Activated CD4-positive, alpha-beta T cell treated with anti-CD3 and anti-CD28 coated beads, Interleukin-2, amount 10 ng/mL, durations not matched to agents 24 days and 14 days (primary cell): ENCODE data around the gene CCDC88C. TPM values are rescaled to one million over a fixed set of nuclear protein-coding genes. Genes with fewer than 3 reads are reported as not detected.

ENCODE experiments used
- DNase-seq: peaks from one replicate; pipeline ENCODE4 v3.0.0; 2022
- H3K27ac Mint-ChIP-seq: one replicate; pipeline ENCODE4 v1.8.0; 2022; ENCODE audit warnings: mild to moderate bottlenecking, mixed read lengths
- H3K27me3 Mint-ChIP-seq: one replicate; pipeline ENCODE4 v1.8.0; 2022; ENCODE audit warnings: mixed read lengths
- H3K36me3 Mint-ChIP-seq: one replicate; pipeline ENCODE4 v1.8.0; 2022; ENCODE audit warnings: low read depth, mild to moderate bottlenecking, mixed read lengths
- H3K4me1 Mint-ChIP-seq: one replicate; pipeline ENCODE4 v1.8.0; 2021; ENCODE audit warnings: mixed read lengths
- H3K4me3 Mint-ChIP-seq: one replicate; pipeline ENCODE4 v1.8.0; 2022; ENCODE audit warnings: mild to moderate bottlenecking, moderate library complexity, mixed read lengths
- H3K9me3 Mint-ChIP-seq: one replicate; pipeline ENCODE4 v1.8.0; 2021; ENCODE audit warnings: mixed read lengths
- intact Hi-C: fragments of 100-400 bp; cut with micrococcal nuclease; formaldehyde crosslinking; loops from one replicate; pipeline ENCODE4 v1.15.1; 2023
- total RNA-seq: library from RNA; stranded (reverse); gene quantifications from 2 replicates; pipeline ENCODE4 v1.2.3, GENCODE V29; 2022

The CCDC88C gene
- total RNA-seq, 1 donor from 2014 or later = 89.9 TPM

- H3K27ac Mint-ChIP-seq = peak overlapping the region; percentile 92
- intact Hi-C loops = loop anchor here (2.0 to 5.0 kb wide), 2 partner anchors 57 to 113 kb away; partner anchors contain the start of gene CCDC88C
- H3K36me3 Mint-ChIP-seq = peaks cover 85% of the 10 kb centered on the region
- peaks cover 52% of the 10 kb centered on the region for H3K4me1 Mint-ChIP-seq
- no peaks in the 10 kb centered on the region for H3K9me3 Mint-ChIP-seq
- H3K4me3 Mint-ChIP-seq = no peak overlapping the region
- no peak for DNase-seq
- no peaks in the 10 kb centered on the region for H3K27me3 Mint-ChIP-seq
These were observed 113.7 kb downstream of the CCDC88C start for GRCh38 chr14:91303924-91304229.

DNA sequence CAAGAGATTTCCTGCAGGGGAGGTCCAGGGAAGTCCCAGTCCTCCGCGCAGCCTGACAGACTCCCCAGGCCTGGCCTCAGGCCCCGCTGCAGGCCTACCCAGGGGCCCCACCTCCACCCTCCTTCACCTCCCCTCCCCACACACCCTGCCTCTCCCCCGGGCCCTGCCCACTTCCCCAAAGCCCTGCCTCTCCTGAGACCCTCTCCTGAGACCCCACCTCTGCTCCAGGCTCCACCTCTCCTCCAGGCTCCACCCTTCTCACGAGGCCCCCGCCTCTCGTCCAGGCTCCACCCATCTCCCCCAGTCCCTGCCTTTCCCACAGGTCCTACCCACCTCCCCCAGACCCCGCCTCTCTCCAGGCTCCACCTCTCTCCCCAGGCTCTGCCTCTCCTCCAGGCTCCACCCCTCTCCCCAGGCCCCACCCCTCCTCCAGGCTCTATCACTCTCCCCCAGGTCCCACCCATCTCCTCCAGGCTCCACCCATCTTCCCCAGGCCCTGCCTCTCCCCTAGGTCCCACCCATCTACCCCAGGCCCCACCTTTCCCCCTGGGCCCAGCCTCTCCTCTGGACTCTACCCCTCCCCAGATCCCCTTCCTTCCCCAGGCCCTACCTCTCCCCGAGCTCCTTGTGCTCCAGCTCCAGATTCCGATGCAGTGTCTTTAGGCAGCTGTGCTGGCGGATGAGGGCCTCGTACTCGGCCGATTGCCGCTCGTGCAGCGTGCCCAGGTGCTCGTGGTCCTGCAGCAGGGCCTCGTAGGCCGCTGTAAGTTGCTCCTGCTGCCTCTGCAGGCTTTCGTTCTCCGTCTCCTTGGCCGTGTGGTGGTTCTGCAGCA lies 114.3 kb downstream of the CCDC88C start:
- peaks cover 52% of the 10 kb centered on the region for H3K4me1 Mint-ChIP-seq
- peak overlapping the region; percentile 92 for H3K27ac Mint-ChIP-seq
- peaks cover 85% of the 10 kb centered on the region for H3K36me3 Mint-ChIP-seq
- DNase-seq = peak; percentile 86
- no peaks in the 10 kb centered on the region for H3K9me3 Mint-ChIP-seq
- no peaks in the 10 kb centered on the region for H3K27me3 Mint-ChIP-seq
- intact Hi-C loops = loop anchor here (2.0 to 5.0 kb wide), 2 partner anchors 57 to 114 kb away; partner anchors contain the start of gene CCDC88C
- peak overlapping the region; percentile 54 for H3K4me3 Mint-ChIP-seq

GRCh38 chr14:91302391-91302790 lies 115.2 kb downstream of the CCDC88C start:
- H3K9me3 Mint-ChIP-seq = no peaks in the 10 kb centered on the region
- H3K27me3 Mint-ChIP-seq = no peaks in the 10 kb centered on the region
- H3K4me1 Mint-ChIP-seq = peaks cover 52% of the 10 kb centered on the region
- H3K27ac Mint-ChIP-seq = peak overlapping the region; percentile 92
- no peak for DNase-seq
- H3K4me3 Mint-ChIP-seq = peak overlapping the region; percentile 54
- peaks cover 82% of the 10 kb centered on the region for H3K36me3 Mint-ChIP-seq
- intact Hi-C loops = loop anchor here (1.0 to 5.0 kb wide), 5 partner anchors 13 to 115 kb away; partner anchors contain the start of gene CCDC88C

DNA sequence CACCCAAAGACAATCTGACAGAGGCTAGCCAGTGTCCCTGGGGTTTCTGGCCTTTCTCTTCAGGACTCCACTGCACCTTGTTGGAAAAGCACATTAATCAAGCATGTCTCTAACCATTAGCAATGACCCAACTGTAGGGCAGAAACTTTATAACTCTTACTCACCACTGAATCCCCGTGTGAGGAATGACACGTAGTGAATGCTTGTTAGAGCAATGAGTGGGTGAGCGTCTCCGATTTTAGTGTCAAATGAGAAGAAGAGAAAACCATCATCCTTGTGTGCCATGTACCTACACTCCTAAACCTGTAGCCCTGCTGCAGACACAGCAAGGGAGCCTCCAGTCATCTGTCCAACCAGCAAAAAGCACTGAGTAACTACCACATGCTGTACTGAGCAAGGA lies 116.7 kb downstream of the CCDC88C start:
- H3K27me3 Mint-ChIP-seq = no peaks in the 10 kb centered on the region
- DNase-seq = no peak
- H3K36me3 Mint-ChIP-seq = peaks cover 82% of the 10 kb centered on the region
- no peak overlapping the region for H3K4me3 Mint-ChIP-seq
- intact Hi-C loops = loop anchor here (5.0 kb wide), 1 partner anchor 116 kb away; the partner anchor contains the start of gene CCDC88C
- H3K9me3 Mint-ChIP-seq = no peaks in the 10 kb centered on the region
- H3K27ac Mint-ChIP-seq = peak overlapping the region; percentile 92
- H3K4me1 Mint-ChIP-seq = peaks cover 47% of the 10 kb centered on the region

DNA sequence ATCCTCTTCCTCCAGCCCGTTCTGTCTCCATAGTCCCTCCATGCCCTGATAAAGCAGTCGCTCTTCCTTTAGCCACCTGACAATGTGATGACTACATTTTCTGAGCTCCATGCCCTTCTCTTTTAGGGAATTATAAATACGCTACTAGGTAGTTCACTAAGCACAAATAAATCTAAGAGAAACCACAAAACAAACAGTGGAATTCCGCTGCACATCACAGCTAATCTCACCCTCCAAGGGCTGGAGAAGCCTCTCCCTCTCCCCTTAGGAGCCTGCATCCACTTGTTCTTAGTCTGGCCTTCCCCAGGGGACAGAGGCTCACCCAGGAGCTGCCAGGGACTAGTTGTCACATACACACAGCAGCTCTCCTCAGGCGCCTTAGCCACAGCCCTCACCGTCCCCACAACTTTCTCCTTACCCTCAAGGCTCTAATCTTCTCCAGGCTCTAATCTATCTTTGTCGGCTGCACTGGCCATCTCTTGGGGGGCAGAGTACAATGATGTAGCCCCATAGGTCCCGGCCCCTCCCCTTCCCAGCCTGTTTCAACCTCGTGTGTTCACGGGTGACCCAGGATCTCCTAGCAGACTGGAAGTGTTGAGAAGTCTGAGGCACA lies 117.2 kb downstream of the CCDC88C start:
- intact Hi-C loops = loop anchor here (5.0 kb wide), 1 partner anchor 117 kb away; the partner anchor contains the start of gene CCDC88C
- peak overlapping the region; percentile 92 for H3K27ac Mint-ChIP-seq
- peaks cover 80% of the 10 kb centered on the region for H3K36me3 Mint-ChIP-seq
- no peak for DNase-seq
- H3K4me3 Mint-ChIP-seq = no peak overlapping the region
- no peaks in the 10 kb centered on the region for H3K27me3 Mint-ChIP-seq
- no peaks in the 10 kb centered on the region for H3K9me3 Mint-ChIP-seq
- peaks cover 42% of the 10 kb centered on the region for H3K4me1 Mint-ChIP-seq

DNA sequence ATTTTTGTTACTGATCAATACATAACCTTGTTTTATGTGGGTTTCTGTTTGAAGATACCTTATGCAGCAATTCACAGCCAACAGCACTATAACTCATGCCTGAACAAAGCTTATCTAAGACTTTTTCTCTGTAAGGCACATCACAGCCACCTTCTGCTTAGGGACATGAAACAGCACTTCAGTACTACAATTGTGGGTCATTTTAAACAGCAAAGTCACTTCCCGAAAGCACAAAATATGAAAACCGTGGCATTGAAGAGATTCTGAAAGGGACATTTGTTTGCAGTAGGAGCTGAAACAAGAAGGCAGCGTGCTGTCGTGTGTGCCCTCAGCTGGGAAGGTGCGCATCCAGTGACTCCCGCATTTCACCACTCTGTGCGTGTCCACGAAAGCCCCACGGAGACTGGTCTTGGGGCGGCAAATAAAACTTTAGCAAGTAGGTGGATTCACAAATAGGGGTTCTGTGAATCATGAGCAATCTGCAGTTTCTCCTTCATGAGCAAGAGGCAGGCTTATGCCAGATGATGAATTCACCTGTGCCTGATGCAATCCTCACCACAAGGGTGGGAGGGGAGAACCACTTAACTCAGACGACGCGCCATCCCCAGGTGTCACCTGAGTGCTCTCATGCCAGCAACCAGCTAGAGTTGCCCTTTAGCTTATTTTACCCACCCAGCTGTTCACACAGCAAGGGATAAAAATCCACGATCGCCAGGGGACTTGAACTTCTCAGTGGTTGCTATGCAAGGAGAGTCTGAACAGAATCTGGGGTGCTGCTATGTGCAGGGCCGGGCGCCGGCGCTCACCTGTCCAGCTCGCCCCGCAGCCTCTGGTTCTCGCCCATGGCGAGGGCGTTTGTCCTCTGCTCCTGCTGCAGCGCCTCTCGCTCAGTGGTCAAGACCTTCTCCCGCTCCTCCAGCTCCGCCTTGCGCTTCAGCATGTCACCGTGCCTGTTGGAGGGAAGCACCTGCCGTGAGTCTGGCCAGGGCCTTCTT lies 118.2 kb downstream of the CCDC88C start:
- H3K4me3 Mint-ChIP-seq = no peak overlapping the region
- no peaks in the 10 kb centered on the region for H3K27me3 Mint-ChIP-seq
- H3K36me3 Mint-ChIP-seq = peaks cover 75% of the 10 kb centered on the region

GRCh38 chr14:91298576-91298975 lies 119.0 kb downstream of the CCDC88C start:
- Mint-ChIP-seq H3K4me1 (peaks cover 37% of the 10 kb centered on the region), H3K36me3 (peaks cover 78% of the 10 kb centered on the region), H3K4me3 (no peak overlapping the region), H3K27ac (peak overlapping the region; percentile 18), H3K9me3 (no peaks in the 10 kb centered on the region), H3K27me3 (no peaks in the 10 kb centered on the region)
- intact Hi-C loops = no loop called here
- no peak for DNase-seq

More for the DNA sequence above, 118.2 kb downstream of the CCDC88C start:
- peaks cover 40% of the 10 kb centered on the region for H3K4me1 Mint-ChIP-seq
- intact Hi-C loops = loop anchor here (5.0 kb wide), 1 partner anchor 118 kb away; the partner anchor contains the start of gene CCDC88C
- DNase-seq = no peak
- H3K27ac Mint-ChIP-seq = peak overlapping the region; percentile 74
- H3K9me3 Mint-ChIP-seq = no peaks in the 10 kb centered on the region

GRCh38 chr14:91297081-91297711 lies 120.4 kb downstream of the CCDC88C start:
- H3K4me3 Mint-ChIP-seq = no peak overlapping the region
- no peak for DNase-seq
- H3K27ac Mint-ChIP-seq = no peak overlapping the region
- peaks cover 29% of the 10 kb centered on the region for H3K4me1 Mint-ChIP-seq
- H3K9me3 Mint-ChIP-seq = no peaks in the 10 kb centered on the region
- peaks cover 80% of the 10 kb centered on the region for H3K36me3 Mint-ChIP-seq
- H3K27me3 Mint-ChIP-seq = no peaks in the 10 kb centered on the region
- intact Hi-C loops = no loop called here

GRCh38 chr14:91295851-91296796 lies 121.5 kb downstream of the CCDC88C start:
- no peaks in the 10 kb centered on the region for H3K9me3 Mint-ChIP-seq
- no peaks in the 10 kb centered on the region for H3K27me3 Mint-ChIP-seq
- no peak for DNase-seq
- peaks cover 20% of the 10 kb centered on the region for H3K4me1 Mint-ChIP-seq
- H3K36me3 Mint-ChIP-seq = peaks cover 78% of the 10 kb centered on the region
- peak overlapping the region; percentile 56 for H3K27ac Mint-ChIP-seq
- no peak overlapping the region for H3K4me3 Mint-ChIP-seq
- intact Hi-C loops = no loop called here

- Mint-ChIP-seq H3K27ac (peak overlapping the region; percentile 34), H3K36me3 (peaks cover 76% of the 10 kb centered on the region), H3K9me3 (no peaks in the 10 kb centered on the region), H3K4me1 (peaks cover 12% of the 10 kb centered on the region), H3K27me3 (no peaks in the 10 kb centered on the region), H3K4me3 (no peak overlapping the region)
- intact Hi-C loops = no loop called here
- DNase-seq = no peak
These were observed 122.3 kb downstream of the CCDC88C start for GRCh38 chr14:91295276-91295845.

DNA sequence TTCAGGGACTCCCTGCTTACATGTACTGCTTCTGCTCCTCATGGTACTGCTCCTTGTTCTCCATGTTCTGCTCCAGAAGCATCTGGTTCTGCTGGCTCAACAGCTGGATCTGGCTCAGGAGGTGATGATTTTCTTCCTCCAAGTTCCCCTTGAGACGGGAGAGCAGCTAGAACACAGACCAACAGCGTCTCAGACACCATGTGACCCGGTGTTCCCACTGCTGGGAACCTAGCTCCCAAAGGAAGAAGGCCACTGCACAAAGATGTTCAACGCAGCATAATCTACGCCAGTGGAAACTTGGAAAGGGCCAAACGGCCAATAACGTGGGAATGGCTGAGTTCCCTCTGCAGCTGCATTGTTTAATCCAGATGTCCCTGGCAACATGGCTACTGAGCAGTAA lies 123.5 kb downstream of the CCDC88C start:
- intact Hi-C loops = no loop called here
- peaks cover 7% of the 10 kb centered on the region for H3K4me1 Mint-ChIP-seq
- H3K36me3 Mint-ChIP-seq = peaks cover 80% of the 10 kb centered on the region
- no peak overlapping the region for H3K27ac Mint-ChIP-seq
- H3K9me3 Mint-ChIP-seq = no peaks in the 10 kb centered on the region
- no peaks in the 10 kb centered on the region for H3K27me3 Mint-ChIP-seq
- H3K4me3 Mint-ChIP-seq = no peak overlapping the region
- no peak for DNase-seq

DNA sequence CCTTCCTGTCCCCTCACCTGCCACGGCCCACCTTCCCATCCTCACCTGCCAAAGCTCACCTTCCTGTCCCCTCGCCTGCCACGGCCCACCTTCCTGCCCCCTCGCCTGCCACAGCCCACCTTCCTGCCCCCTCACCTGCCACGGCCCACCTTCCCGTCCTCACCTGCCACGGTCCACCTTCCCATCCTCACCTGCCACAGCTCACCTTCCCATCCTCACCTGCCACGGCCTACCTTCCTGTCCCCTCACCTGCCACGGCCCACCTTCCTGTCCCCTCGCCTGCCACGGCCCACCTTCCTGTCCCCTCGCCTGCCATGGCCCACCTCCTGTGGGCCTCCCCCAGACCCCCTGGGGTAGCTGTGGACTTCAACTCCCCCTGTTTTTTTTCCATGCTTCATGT lies 124.3 kb downstream of the CCDC88C start:
- no peak for DNase-seq
- H3K4me1 Mint-ChIP-seq = peaks cover 6% of the 10 kb centered on the region
- no peaks in the 10 kb centered on the region for H3K9me3 Mint-ChIP-seq
- H3K4me3 Mint-ChIP-seq = no peak overlapping the region
- H3K27ac Mint-ChIP-seq = peak overlapping the region; percentile 31
- H3K27me3 Mint-ChIP-seq = no peaks in the 10 kb centered on the region
- intact Hi-C loops = no loop called here
- peaks cover 79% of the 10 kb centered on the region for H3K36me3 Mint-ChIP-seq
